ENCODE measurements around the gene AGBL1.

The AGBL1 gene

GRCh38 chr15:86273309-86273708 lies 193.6 kb downstream of the AGBL1 start:
- H3K36me3 Mint-ChIP-seq, result no peaks in the 10 kb centered on the region
- peaks cover 12% of the 10 kb centered on the region for H3K27me3 Mint-ChIP-seq
- no peak overlapping the region for H3K27ac Mint-ChIP-seq
- no peaks in the 10 kb centered on the region for H3K4me1 Mint-ChIP-seq (ENCODE audit: low read depth)
- H3K4me3 Mint-ChIP-seq, result no peak overlapping the region
- no peaks in the 10 kb centered on the region for H3K9me3 Mint-ChIP-seq (ENCODE audit: low read depth)

DNA sequence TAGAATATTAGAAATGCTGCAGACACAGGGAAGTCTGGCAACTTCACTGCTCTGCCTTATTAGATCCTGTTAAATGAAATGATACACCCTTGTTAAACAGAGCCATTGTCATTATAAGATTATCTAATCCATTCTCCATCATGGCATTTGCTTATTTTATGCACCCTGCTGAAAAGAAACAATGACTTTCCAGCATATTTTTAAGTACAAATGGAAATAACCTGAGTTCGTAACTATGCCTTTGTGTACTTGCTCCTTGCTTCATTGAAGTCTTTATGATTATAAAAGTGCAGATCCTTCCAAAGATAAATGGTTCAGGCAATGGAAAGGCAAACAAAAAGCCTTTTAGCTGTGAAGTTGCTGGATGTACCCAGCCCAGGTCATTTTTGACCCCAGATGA lies 195.7 kb downstream of the AGBL1 start:
- Mint-ChIP-seq H3K36me3 (no peaks in the 10 kb centered on the region), H3K4me3 (no peak overlapping the region), H3K27ac (no peak overlapping the region), H3K9me3 (ENCODE audit: low read depth) (no peaks in the 10 kb centered on the region), H3K4me1 (ENCODE audit: low read depth) (no peaks in the 10 kb centered on the region), H3K27me3 (peaks cover 12% of the 10 kb centered on the region)

DNA sequence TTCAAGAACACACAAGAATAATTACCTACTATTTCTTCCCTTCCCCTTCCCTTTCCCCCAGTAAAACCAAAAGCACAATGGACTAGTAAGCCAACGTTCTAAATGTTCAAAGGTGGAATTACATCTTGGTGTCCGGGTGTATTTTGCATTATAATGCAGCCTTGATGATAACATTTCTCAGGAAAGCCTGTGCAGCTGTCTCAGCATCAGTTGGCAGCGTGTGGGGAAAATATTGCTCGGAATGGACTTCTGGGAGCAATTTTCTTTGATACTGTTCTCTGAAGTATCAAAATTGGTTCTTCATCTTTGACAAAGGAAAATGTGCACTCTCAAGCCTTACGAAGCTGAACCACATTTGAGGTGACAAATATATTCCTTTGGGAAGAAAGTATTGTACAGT lies 198.9 kb downstream of the AGBL1 start:
- Mint-ChIP-seq H3K4me3 (no peak overlapping the region), H3K27me3 (peaks cover 7% of the 10 kb centered on the region), H3K36me3 (no peaks in the 10 kb centered on the region), H3K4me1 (ENCODE audit: low read depth) (no peaks in the 10 kb centered on the region), H3K27ac (no peak overlapping the region), H3K9me3 (ENCODE audit: low read depth) (no peaks in the 10 kb centered on the region)

DNA sequence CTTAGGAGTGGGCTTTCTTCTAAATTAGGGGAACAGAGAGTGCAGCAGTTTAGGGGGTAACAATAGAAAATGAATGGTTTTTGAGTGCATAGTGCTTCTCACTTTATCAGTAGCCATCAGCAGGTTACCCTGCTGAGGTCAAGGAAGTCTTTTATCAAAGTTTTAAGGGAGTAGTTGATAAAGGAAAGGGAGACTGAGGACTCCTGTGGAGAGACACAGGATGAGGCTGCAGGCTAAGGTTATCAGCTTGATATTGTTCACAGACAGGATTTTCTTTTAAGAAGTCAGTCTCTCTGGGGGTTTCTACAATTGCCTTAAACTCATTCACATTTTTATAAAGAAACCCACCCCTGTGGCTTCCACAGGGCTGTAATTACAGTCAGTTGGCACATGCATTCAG lies 205.0 kb downstream of the AGBL1 start:
- Mint-ChIP-seq H3K9me3 (ENCODE audit: low read depth) (no peaks in the 10 kb centered on the region), H3K36me3 (no peaks in the 10 kb centered on the region), H3K27ac (no peak overlapping the region), H3K27me3 (peaks cover 3% of the 10 kb centered on the region), H3K4me3 (no peak overlapping the region), H3K4me1 (ENCODE audit: low read depth) (no peaks in the 10 kb centered on the region)

- H3K4me1 Mint-ChIP-seq (ENCODE audit: low read depth), result no peaks in the 10 kb centered on the region
- no peak overlapping the region for H3K27ac Mint-ChIP-seq
- no peak overlapping the region for H3K4me3 Mint-ChIP-seq
- no peaks in the 10 kb centered on the region for H3K9me3 Mint-ChIP-seq (ENCODE audit: low read depth)
- H3K36me3 Mint-ChIP-seq, result no peaks in the 10 kb centered on the region
- H3K27me3 Mint-ChIP-seq, result peaks cover 10% of the 10 kb centered on the region
Observed at GRCh38 chr15:86295511-86295910, 215.8 kb downstream of the AGBL1 start.

GRCh38 chr15:86296769-86297168 lies 217.1 kb downstream of the AGBL1 start:
- Mint-ChIP-seq H3K9me3 (ENCODE audit: low read depth) (no peaks in the 10 kb centered on the region), H3K27ac (no peak overlapping the region), H3K4me3 (no peak overlapping the region), H3K36me3 (no peaks in the 10 kb centered on the region), H3K4me1 (ENCODE audit: low read depth) (no peaks in the 10 kb centered on the region), H3K27me3 (peaks cover 8% of the 10 kb centered on the region)

GRCh38 chr15:86300390-86301125 lies 220.9 kb downstream of the AGBL1 start:
- Mint-ChIP-seq H3K27me3 (peaks cover 7% of the 10 kb centered on the region), H3K36me3 (no peaks in the 10 kb centered on the region), H3K4me3 (no peak overlapping the region), H3K27ac (no peak overlapping the region), H3K9me3 (ENCODE audit: low read depth) (no peaks in the 10 kb centered on the region), H3K4me1 (ENCODE audit: low read depth) (no peaks in the 10 kb centered on the region)

DNA sequence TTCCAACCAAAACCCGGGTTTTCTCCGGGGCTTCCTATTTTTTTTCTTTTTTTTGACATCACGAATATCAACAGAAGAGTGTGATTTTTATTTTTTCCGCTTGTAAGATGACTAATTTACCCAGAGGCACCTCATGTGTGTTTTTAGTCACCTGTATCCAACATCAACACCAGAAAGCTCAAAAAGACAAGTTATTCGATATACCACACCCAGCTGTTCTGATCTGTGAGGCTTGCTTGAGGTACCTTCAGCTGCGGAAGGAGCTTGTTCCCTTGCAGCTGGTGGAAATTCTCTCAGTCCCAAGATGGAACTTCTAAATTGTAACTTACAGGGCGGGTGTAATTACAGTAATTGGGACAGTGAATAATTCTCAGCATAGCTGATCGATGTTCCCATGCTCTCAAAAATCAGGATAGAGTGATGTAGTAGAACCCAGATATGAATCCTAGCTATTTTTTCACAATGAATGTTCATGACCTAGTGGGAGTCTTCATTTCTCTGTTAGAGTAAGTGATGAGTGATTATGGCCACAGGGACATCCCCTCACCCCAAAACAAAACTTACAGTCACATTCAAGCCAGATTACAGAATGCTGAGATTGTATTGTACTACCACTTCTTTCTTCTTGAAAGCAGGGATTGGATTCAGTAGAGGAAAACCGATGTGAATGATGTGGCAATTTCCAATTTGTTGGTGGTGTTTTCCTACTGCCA lies 232.1 kb downstream of the AGBL1 start:
- peaks cover 6% of the 10 kb centered on the region for H3K4me1 Mint-ChIP-seq (ENCODE audit: low read depth)
- no peaks in the 10 kb centered on the region for H3K36me3 Mint-ChIP-seq
- H3K4me3 Mint-ChIP-seq, result no peak overlapping the region
- H3K27me3 Mint-ChIP-seq, result peaks cover 5% of the 10 kb centered on the region
- H3K9me3 Mint-ChIP-seq (ENCODE audit: low read depth), result no peaks in the 10 kb centered on the region
- no peak overlapping the region for H3K27ac Mint-ChIP-seq

GRCh38 chr15:86312486-86312885 lies 232.8 kb downstream of the AGBL1 start:
- no peaks in the 10 kb centered on the region for H3K9me3 Mint-ChIP-seq (ENCODE audit: low read depth)
- peaks cover 11% of the 10 kb centered on the region for H3K4me1 Mint-ChIP-seq (ENCODE audit: low read depth)
- H3K27me3 Mint-ChIP-seq, result peaks cover 4% of the 10 kb centered on the region

DNA sequence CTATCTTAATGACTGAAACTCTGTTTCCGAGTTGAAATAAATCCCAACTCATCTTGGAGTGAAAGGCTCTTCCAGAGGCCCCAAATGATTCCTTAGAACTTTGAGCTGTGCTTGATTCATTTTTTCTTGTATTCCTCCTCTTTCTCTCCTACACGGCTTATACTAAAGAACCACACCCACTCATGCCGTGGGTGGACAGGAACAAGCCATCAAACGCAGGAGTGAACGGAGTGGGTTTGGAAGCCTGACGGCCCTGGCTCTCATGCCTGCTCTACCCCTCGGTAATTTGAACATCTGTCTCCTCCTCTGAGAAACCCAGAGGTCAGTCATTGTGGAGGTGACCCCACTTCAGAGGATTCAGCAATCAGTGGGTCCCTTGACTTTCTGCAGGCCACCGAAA lies 236.5 kb downstream of the AGBL1 start:
- Mint-ChIP-seq H3K4me1 (ENCODE audit: low read depth) (peaks cover 11% of the 10 kb centered on the region), H3K27ac (no peak overlapping the region), H3K36me3 (no peaks in the 10 kb centered on the region), H3K27me3 (peaks cover 6% of the 10 kb centered on the region), H3K4me3 (no peak overlapping the region), H3K9me3 (ENCODE audit: low read depth) (peaks cover 4% of the 10 kb centered on the region)

More at GRCh38 chr15:86312486-86312885, 232.8 kb downstream of the AGBL1 start:
- H3K36me3 Mint-ChIP-seq, result no peaks in the 10 kb centered on the region
- H3K27ac Mint-ChIP-seq, result no peak overlapping the region
- no peak overlapping the region for H3K4me3 Mint-ChIP-seq

- no peak overlapping the region for H3K4me3 Mint-ChIP-seq
- peaks cover 4% of the 10 kb centered on the region for H3K9me3 Mint-ChIP-seq (ENCODE audit: low read depth)
- no peaks in the 10 kb centered on the region for H3K36me3 Mint-ChIP-seq
- H3K4me1 Mint-ChIP-seq (ENCODE audit: low read depth), result peaks cover 11% of the 10 kb centered on the region
- H3K27me3 Mint-ChIP-seq, result peaks cover 6% of the 10 kb centered on the region
- H3K27ac Mint-ChIP-seq, result no peak overlapping the region
Observed at GRCh38 chr15:86316726-86317383, 237.2 kb downstream of the AGBL1 start.

DNA sequence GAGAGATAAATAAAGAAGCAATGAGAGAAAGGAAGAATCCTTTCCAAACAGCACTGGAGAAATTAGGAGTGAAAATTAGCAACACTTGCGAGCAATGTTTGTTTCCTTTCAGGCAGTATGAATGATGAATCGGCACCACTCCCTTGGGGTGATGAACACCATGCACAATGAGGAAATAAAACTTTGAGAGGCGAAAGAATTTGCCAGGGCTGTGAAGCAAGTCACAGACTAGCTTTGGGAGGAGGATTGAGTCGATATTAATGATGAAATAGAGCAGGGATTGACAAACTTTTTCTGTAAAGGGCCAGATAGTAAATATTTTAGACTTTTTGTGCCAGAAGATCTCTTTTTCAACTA lies 237.7 kb downstream of the AGBL1 start:
- Mint-ChIP-seq H3K36me3 (no peaks in the 10 kb centered on the region), H3K9me3 (ENCODE audit: low read depth) (peaks cover 4% of the 10 kb centered on the region), H3K4me1 (ENCODE audit: low read depth) (peaks cover 11% of the 10 kb centered on the region), H3K27me3 (peaks cover 6% of the 10 kb centered on the region), H3K4me3 (no peak overlapping the region), H3K27ac (no peak overlapping the region)

DNA sequence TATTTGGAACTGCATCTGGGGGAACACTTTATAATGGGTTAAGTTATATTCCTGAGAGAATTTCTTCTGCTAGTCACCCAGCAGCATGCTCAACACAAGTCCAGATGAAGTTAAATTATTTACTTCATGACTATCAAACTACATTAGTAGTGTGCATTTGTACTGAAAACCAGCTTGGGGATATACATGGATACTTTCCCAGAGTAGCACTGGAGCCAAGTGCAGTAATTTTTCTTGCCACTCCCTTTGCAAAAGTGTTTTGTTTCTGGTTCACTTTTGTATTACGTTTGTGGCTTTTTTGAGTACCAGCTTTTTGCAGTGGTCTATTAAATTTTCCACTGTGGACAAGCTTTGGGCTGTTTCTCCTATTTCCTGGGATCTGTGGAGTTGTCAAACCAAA lies 243.0 kb downstream of the AGBL1 start:
- peaks cover 13% of the 10 kb centered on the region for H3K27me3 Mint-ChIP-seq
- H3K4me3 Mint-ChIP-seq, result no peak overlapping the region
- H3K4me1 Mint-ChIP-seq (ENCODE audit: low read depth), result no peaks in the 10 kb centered on the region
- H3K27ac Mint-ChIP-seq, result no peak overlapping the region
- H3K36me3 Mint-ChIP-seq, result no peaks in the 10 kb centered on the region
- peaks cover 4% of the 10 kb centered on the region for H3K9me3 Mint-ChIP-seq (ENCODE audit: low read depth)

GRCh38 chr15:86327230-86327865 lies 247.7 kb downstream of the AGBL1 start:
- H3K4me1 Mint-ChIP-seq (ENCODE audit: low read depth), result no peaks in the 10 kb centered on the region
- H3K27me3 Mint-ChIP-seq, result peaks cover 13% of the 10 kb centered on the region

GRCh38 chr15:86328658-86329057 lies 249.0 kb downstream of the AGBL1 start:
- H3K27me3 Mint-ChIP-seq, result peaks cover 15% of the 10 kb centered on the region
- no peak overlapping the region for H3K27ac Mint-ChIP-seq
- no peak overlapping the region for H3K4me3 Mint-ChIP-seq
- no peaks in the 10 kb centered on the region for H3K36me3 Mint-ChIP-seq
- H3K4me1 Mint-ChIP-seq (ENCODE audit: low read depth), result no peaks in the 10 kb centered on the region
- H3K9me3 Mint-ChIP-seq (ENCODE audit: low read depth), result no peaks in the 10 kb centered on the region

More at GRCh38 chr15:86327230-86327865, 247.7 kb downstream of the AGBL1 start:
- H3K4me3 Mint-ChIP-seq, result no peak overlapping the region
- no peaks in the 10 kb centered on the region for H3K9me3 Mint-ChIP-seq (ENCODE audit: low read depth)
- no peaks in the 10 kb centered on the region for H3K36me3 Mint-ChIP-seq
- H3K27ac Mint-ChIP-seq, result no peak overlapping the region

All from activated naive CD8-positive, alpha-beta T cell (primary cell).